ENCODE measurements around the gene SLC50A1.

The SLC50A1 gene, protein sequence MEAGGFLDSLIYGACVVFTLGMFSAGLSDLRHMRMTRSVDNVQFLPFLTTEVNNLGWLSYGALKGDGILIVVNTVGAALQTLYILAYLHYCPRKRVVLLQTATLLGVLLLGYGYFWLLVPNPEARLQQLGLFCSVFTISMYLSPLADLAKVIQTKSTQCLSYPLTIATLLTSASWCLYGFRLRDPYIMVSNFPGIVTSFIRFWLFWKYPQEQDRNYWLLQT

DNA sequence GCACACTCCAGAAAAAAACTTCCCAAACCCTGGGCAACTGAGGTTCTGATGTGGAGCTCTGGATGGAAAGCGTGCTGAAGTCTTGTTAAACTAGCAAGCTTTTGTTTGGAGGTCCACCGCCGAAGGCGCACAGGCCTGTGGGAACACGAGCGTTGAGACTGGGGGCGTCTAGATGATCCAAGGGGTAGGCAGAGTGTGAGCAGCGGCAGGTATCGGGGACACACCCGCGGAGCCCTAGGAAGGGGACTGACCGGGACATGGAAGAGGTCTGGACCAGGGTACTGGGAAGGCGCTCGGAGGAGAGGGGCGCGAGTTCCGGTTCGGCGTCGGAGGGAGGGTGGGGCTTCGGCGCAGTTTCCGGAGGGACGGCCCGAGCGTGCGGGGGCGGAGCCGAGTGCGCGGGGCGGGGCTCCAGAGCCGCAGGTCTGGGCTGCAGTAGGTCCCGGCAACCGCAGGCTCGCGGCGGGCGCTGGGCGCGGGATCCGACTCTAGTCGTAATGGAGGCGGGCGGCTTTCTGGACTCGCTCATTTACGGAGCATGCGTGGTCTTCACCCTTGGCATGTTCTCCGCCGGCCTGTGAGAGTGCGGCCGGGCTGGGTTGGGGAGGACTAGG, at the start of gene SLC50A1:
Gene SLC50A1 (plus strand): TSS at position 438 of the 614 bp plus-strand sequence. CDS start 60 bp downstream, at position 498.
- Histone ChIP-seq H3K36me3 (peaks cover 36% of the 10 kb centered on the region), H3K4me3 (ENCODE audit: low read depth, low read length) (peak within 1 kb of the TSS; percentile 66), H3K27ac (peak within 1 kb of the TSS; percentile 93), H3K27me3 (ENCODE audit: insufficient read depth, low read depth, severe bottlenecking) (no peaks in the 10 kb centered on the region), H3K9me3 (ENCODE audit: severe bottlenecking) (no peaks in the 10 kb centered on the region)
- peak; percentile 100 for DNase-seq
- TF ChIP-seq, protein P1, sequence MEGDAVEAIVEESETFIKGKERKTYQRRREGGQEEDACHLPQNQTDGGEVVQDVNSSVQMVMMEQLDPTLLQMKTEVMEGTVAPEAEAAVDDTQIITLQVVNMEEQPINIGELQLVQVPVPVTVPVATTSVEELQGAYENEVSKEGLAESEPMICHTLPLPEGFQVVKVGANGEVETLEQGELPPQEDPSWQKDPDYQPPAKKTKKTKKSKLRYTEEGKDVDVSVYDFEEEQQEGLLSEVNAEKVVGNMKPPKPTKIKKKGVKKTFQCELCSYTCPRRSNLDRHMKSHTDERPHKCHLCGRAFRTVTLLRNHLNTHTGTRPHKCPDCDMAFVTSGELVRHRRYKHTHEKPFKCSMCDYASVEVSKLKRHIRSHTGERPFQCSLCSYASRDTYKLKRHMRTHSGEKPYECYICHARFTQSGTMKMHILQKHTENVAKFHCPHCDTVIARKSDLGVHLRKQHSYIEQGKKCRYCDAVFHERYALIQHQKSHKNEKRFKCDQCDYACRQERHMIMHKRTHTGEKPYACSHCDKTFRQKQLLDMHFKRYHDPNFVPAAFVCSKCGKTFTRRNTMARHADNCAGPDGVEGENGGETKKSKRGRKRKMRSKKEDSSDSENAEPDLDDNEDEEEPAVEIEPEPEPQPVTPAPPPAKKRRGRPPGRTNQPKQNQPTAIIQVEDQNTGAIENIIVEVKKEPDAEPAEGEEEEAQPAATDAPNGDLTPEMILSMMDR (IDR thresholded peaks at IDR 0.05; ENCODE audit: low read depth, low read length), result peak; percentile 29; the same call in 1 of the 2 replicates

DNA sequence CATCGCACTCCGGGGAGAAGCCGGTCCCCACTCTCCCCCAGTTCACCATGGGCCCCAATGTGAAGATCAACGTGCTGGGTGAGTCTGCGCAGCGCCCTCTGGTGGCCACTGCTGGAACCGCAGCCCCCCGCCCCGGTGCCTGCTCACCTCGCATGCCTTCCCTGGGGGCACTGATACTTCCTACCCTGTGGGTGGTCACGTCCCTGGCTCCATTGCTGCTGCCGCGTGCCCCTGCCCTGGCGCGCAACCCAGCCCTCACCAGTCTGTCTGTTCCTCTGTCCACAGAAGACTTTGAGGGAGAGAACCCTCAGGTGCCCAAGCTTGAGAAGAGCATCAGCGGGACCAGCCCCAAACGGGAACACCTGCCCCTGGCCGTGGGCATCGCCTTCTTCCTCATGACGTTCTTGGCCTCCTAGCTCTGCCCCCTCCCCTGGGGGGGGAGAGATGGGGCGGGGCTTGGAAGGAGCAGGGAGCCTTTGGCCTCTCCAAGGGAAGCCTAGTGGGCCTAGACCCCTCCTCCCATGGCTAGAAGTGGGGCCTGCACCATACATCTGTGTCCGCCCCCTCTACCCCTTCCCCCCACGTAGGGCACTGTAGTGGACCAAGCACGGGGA, 49.4 kb upstream of the SLC50A1 start:
- H3K36me3 ChIP-seq, result no peaks in the 10 kb centered on the region
- H3K9me3 ChIP-seq (ENCODE audit: severe bottlenecking), result no peaks in the 10 kb centered on the region
- peaks cover 14% of the 10 kb centered on the region for H3K27me3 ChIP-seq (ENCODE audit: insufficient read depth, low read depth, severe bottlenecking)
- H3K27ac ChIP-seq, result no peak overlapping the region
- H3K4me3 ChIP-seq (ENCODE audit: low read depth, low read length), result peak overlapping the region; percentile 53
- peak; percentile 93 for DNase-seq
- TF ChIP-seq, protein P1 (IDR thresholded peaks at IDR 0.05; ENCODE audit: low read depth, low read length), result peak; percentile 100

DNA sequence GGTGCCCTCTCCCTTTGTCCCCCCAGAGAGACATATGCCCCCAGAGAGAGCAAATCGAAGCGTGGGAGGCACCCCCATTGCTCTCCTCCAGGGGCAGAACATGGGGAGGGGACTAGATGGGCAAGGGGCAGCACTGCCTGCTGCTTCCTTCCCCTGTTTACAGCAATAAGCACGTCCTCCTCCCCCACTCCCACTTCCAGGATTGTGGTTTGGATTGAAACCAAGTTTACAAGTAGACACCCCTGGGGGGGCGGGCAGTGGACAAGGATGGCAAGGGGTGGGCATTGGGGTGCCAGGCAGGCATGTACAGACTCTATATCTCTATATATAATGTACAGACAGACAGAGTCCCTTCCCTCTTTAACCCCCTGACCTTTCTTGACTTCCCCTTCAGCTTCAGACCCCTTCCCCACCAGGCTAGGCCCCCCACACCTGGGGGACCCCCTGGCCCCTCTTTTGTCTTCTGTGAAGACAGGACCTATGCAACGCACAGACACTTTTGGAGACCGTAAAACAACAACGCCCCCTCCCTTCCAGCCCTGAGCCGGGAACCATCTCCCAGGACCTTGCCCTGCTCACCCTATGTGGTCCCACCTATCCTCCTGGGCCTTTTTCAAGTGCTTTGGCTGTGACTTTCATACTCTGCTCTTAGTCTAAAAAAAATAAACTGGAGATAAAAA, 48.7 kb upstream of the SLC50A1 start:
- TF ChIP-seq, protein P1 (IDR thresholded peaks at IDR 0.05; ENCODE audit: low read depth, low read length), result peak; percentile 71
- peak; percentile 69 for DNase-seq
- no peak overlapping the region for H3K27ac ChIP-seq
- H3K36me3 ChIP-seq, result no peaks in the 10 kb centered on the region
- H3K9me3 ChIP-seq (ENCODE audit: severe bottlenecking), result no peaks in the 10 kb centered on the region
- no peak overlapping the region for H3K4me3 ChIP-seq (ENCODE audit: low read depth, low read length)
- H3K27me3 ChIP-seq (ENCODE audit: insufficient read depth, low read depth, severe bottlenecking), result peaks cover 9% of the 10 kb centered on the region

DNA sequence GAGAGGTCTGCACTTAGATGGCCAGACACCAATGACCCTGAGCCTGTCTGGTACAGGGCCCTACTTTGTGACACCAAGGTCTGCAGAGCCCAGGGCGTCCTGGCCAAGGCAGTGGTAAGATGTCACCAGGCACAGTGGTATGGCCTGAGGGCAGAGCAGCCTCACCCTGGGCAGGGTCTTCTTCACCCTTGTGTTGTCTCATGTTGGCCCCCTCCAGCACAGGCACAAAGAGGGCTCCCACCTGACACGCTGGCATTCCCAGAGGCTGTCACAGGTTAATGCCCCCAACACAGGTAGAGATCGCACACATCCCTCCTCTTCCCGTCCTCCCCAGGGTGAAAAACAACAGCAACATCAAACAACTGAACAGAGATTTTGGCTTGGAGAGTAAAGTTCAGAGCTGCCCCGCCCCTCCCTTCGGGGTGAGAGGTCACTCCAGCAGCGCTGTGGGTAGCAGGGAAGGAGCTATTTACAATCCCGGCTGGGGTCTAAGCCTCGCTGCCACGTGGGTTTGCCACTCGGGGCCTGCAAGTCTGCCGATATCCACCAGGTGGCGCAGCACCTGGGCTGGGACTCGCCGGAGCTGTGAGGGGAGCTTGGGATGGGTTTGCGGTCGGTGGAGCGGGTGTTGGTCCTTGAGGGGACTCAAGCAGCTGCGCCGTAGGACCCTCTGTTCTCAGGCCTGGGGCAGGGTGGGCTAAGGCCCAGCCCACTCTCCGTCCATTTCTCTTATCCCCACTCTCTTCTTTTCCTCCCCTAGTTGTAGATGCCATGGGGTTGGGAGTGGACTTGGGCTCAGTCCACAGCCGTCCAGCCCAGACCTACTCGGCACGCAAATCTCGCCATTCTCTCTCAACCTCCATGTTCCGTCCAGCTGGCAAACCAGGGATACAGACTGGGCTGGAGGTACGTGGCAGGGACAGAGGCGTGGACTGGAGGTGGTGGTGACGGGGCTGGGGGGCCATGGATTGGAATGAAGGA, 44.3 kb upstream of the SLC50A1 start:
- H3K27me3 ChIP-seq (ENCODE audit: insufficient read depth, low read depth, severe bottlenecking), result no peaks in the 10 kb centered on the region
- DNase-seq, result peak; percentile 98
- no peak overlapping the region for H3K27ac ChIP-seq
- no peak overlapping the region for H3K4me3 ChIP-seq (ENCODE audit: low read depth, low read length)
- TF ChIP-seq, protein P1 (IDR thresholded peaks at IDR 0.05; ENCODE audit: low read depth, low read length), result peak; percentile 100
- H3K36me3 ChIP-seq, result no peaks in the 10 kb centered on the region
- no peaks in the 10 kb centered on the region for H3K9me3 ChIP-seq (ENCODE audit: severe bottlenecking)

DNA sequence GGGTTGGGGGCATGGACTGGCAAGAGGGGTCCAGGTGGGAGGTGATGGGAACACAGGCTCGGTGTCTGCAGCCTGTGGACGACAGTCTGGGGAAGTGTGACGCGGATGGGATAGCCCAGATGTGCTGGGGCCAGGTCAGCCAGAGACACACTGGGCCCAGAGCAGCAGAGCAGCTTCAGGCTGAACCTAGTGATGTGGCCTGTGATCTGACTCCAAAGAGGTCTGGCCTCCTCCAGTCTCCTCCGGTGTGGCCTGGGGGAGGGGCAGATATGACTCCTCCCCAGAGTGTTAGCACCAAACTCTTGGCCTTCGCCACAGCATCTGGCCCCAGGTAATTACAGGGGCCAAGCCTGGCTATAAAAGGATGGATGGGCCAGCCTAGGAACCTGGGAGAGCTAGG, 43.5 kb upstream of the SLC50A1 start:
- Histone ChIP-seq H3K27ac (no peak overlapping the region), H3K4me3 (ENCODE audit: low read depth, low read length) (no peak overlapping the region), H3K36me3 (no peaks in the 10 kb centered on the region), H3K9me3 (ENCODE audit: severe bottlenecking) (no peaks in the 10 kb centered on the region), H3K27me3 (ENCODE audit: insufficient read depth, low read depth, severe bottlenecking) (no peaks in the 10 kb centered on the region)
- DNase-seq, result no peak
- TF ChIP-seq, protein P1 (IDR thresholded peaks at IDR 0.05; ENCODE audit: low read depth, low read length), result no peak

All from WERI-Rb-1 (cell line).